GM12878 (cell line): Measurements from ENCODE around the gene CDH4. TPM values are rescaled to one million over a fixed set of nuclear protein-coding genes. Genes with fewer than 3 reads are reported as not detected.

Source experiments
- ATAC-seq: fragments of 200-7000 bp; cut with Tn5 transposase; 3 replicates; pipeline ENCODE4 v1.9.1; 2020; ENCODE audit warnings: mild to moderate bottlenecking, moderate library complexity
- BruUV-seq: library from RNA; stranded (reverse); fragments of 400-500 nt; replicated peaks from 2 replicates; lab custom pipeline; 2021; lab: Mats Ljungman, UMichigan
- CTCF ChIA-PET: fragments of 300-600 bp; sonication (Branson Sonifier 250); formaldehyde crosslinking; extraction: SDS; loops from one replicate; lab custom pipeline; 2021; ENCODE audit warnings: inconsistent platforms; lab: Yijun Ruan, JAX
- POLR2A ChIA-PET: fragments of 350-600 bp; formaldehyde crosslinking; extraction: SDS; loops from one replicate; lab custom pipeline; 2021; ENCODE audit warnings: inconsistent platforms; lab: Charles Lee
- RAD21 ChIA-PET: fragments of 300-600 bp; sonication (Branson Sonifier 250); formaldehyde crosslinking; loops from one replicate; lab custom pipeline; 2023; ENCODE audit warnings: antibody characterized with exemption; ENCODE audit not compliant: unreplicated experiment; lab: Charles Lee
- SMC1A ChIA-PET: fragments of 300-600 bp; sonication (Branson Sonifier 250); formaldehyde crosslinking; loops from one replicate; lab custom pipeline; 2023; ENCODE audit not compliant: unreplicated experiment, uncharacterized antibody; lab: Charles Lee
- DNase-seq: peaks from one replicate; pipeline ENCODE4 v3.0.0-alpha.2; 2011; ENCODE audit warnings: low read depth, low spot score
- FAIRE-seq: peaks from 3 replicates; lab custom pipeline; 2011; peaks lifted over from hg19 to GRCh38; lab: Jason Lieb, UNC
- H2AFZ ChIP-seq: 2 replicates; pipeline ENCODE4 v1.6.0; 2011; ENCODE audit warnings: low read depth, low read length, control low read depth; ENCODE audit not compliant: control insufficient read depth
- H3K27ac ChIP-seq: 2 replicates; pipeline ENCODE4 v1.5.1; 2011; ENCODE audit warnings: control low read depth; ENCODE audit not compliant: control insufficient read depth, insufficient read depth
- H3K27me3 ChIP-seq, 2 experiments: replicated peaks in 1 of 2; 2 replicates each; pipeline versions ENCODE4 v1.6.0 to v1.6.1; 2011; ENCODE audit warnings: low read length in 1 of 2; ENCODE audit not compliant: control insufficient read depth in 2 of 2, insufficient read depth in 2 of 2
- H3K36me3 ChIP-seq, 2 experiments: 2 replicates each; pipeline ENCODE4 v1.5.1; 2011; ENCODE audit warnings: low read length in 1 of 2; ENCODE audit not compliant: control insufficient read depth in 2 of 2, insufficient read depth in 2 of 2
- H3K4me1 ChIP-seq: 2 replicates; pipeline ENCODE4 v1.6.1; 2011; ENCODE audit warnings: mild to moderate bottlenecking, low read length, moderate library complexity, mixed read lengths; ENCODE audit not compliant: control insufficient read depth, insufficient read depth
- H3K4me2 ChIP-seq: 2 replicates; pipeline ENCODE4 v1.6.0; 2011; ENCODE audit warnings: control low read depth; ENCODE audit not compliant: control insufficient read depth, insufficient read depth
- H3K4me3 ChIP-seq: fragments of 200-600 bp; sonication (generic); 2 replicates; pipeline ENCODE4 v1.5.1; 2016
- H3K79me2 ChIP-seq: 2 replicates; pipeline ENCODE4 v1.6.0; 2011; ENCODE audit warnings: low read length; ENCODE audit not compliant: control insufficient read depth, insufficient read depth
- H3K9ac ChIP-seq: 2 replicates; pipeline ENCODE4 v1.8.0; 2011; ENCODE audit warnings: low read length, control low read depth, mixed read lengths; ENCODE audit not compliant: control insufficient read depth, insufficient read depth
- H3K9me3 ChIP-seq: replicated peaks from 3 replicates; pipeline ENCODE4 v1.5.1; 2011; ENCODE audit warnings: mild to moderate bottlenecking, low read length; ENCODE audit not compliant: control insufficient read depth, insufficient read depth
- H4K20me1 ChIP-seq: 2 replicates; pipeline ENCODE4 v1.6.0; 2011; ENCODE audit not compliant: control insufficient read depth, insufficient read depth
- CBFB ChIP-seq: IDR thresholded peaks from 2 replicates; pipeline ENCODE4 v1.6.1; 2016; ENCODE audit warnings: antibody characterized with exemption, low read depth
- ESRRA ChIP-seq: IDR thresholded peaks from 2 replicates; pipeline ENCODE4 v1.6.1; 2012; ENCODE audit warnings: mild to moderate bottlenecking, low read length, improper control_type of control experiment
- ETV6 ChIP-seq, 2 experiments: fragments of 450-650 bp in 1 of 2; IDR thresholded peaks in 1 of 2; conservative IDR thresholded peaks in 1 of 2; 2 replicates each; pipeline ENCODE4 v1.6.1; 2014; ENCODE audit warnings: antibody characterized with exemption in 1 of 2, borderline replicate concordance in 1 of 2, low read depth in 1 of 2, mild to moderate bottlenecking in 1 of 2, moderate library complexity in 1 of 2
- JUND ChIP-seq: IDR thresholded peaks from 2 replicates; pipeline ENCODE4 v1.6.1; 2012; ENCODE audit warnings: low read depth, mild to moderate bottlenecking, low read length, improper control_type of control experiment, moderate library complexity
- POU2F2 ChIP-seq: IDR thresholded peaks from 3 replicates; pipeline ENCODE4 v1.6.1; 2011; ENCODE audit warnings: low read depth, mild to moderate bottlenecking, low read length, borderline replicate concordance
- REST ChIP-seq: IDR thresholded peaks from 2 replicates; pipeline ENCODE4 v1.6.1; 2012; ENCODE audit warnings: mild to moderate bottlenecking, low read depth, low read length
- ZBTB4 ChIP-seq: fragments of 450-650 bp; formaldehyde crosslinking; IDR thresholded peaks from 2 replicates; pipeline ENCODE4 v1.4.0; 2022; ENCODE audit warnings: mild to moderate bottlenecking, moderate library complexity
- WGBS: methylation state at CpG from one replicate; pipeline ENCODE4 v1.1.6; 2016; ENCODE audit warnings: low lambda C conversion rate; ENCODE audit not compliant: insufficient replicate concordance, insufficient coverage; ENCODE audit errors: missing lambda C conversion rate; 5-methylcytosine and 5-hydroxymethylcytosine counted together
- in situ Hi-C: fragments of 300-500 bp; cut with MboI; formaldehyde crosslinking; loops from 9 replicates; pipeline ENCODE4 v1.14.3; 2018; ENCODE audit warnings: mixed read lengths
- intact Hi-C: fragments of 100-400 bp; cut with micrococcal nuclease; formaldehyde crosslinking; loops from one replicate; pipeline ENCODE4 v1.14.2; 2022; ENCODE audit not compliant: unreplicated experiment
- polyA plus RNA-seq, 11 experiments: library from polyadenylated mRNA; depleted of rRNA in 4 of 11; unstranded in 6 of 11; stranded (reverse) in 5 of 11; fragments of >200 nt; fragmentation: Nextera tagmentation in 4 of 11; fragmentation: Illumina TruSeq in 1 of 11; extraction: Ambion mirVana in 4 of 11; extraction: Trizol in 1 of 11; gene quantifications; 1 replicate in 1 of 11; 2 replicates in 10 of 11; pipeline versions ENCODE4 v1.2.1 to v1.2.3, GENCODE V29; 2011 to 2016; ENCODE audit warnings: inconsistent platforms in 2 of 11, missing spikeins in 2 of 11, low read depth in 1 of 11
- total RNA-seq, 4 experiments: library from RNA; depleted of rRNA in 3 of 4; stranded (reverse); fragments of >200 nt in 3 of 4; fragmentation: Illumina TruSeq in 1 of 4; extraction: Trizol in 1 of 4; gene quantifications; 2 replicates each; pipeline versions ENCODE4 v1.2.1 to v1.2.3, GENCODE V29; 2013 to 2021

CDH4 gene
- total and polyA plus RNA-seq, 10 of the 15 experiments (the other 5 are each of a cell fraction or from before 2014, with no cell fraction given) = not detected

GRCh38 chr20:61320691-61321425 lies 68.8 kb downstream of the CDH4 start:
- no peak overlapping the region for H2AFZ ChIP-seq
- ChIA-PET SMC1A (no interaction called here), POLR2A (no interaction called here), RAD21 (no interaction called here), CTCF (no interaction called here)
- 41% methylated on average over 19 of the region's 21 CpGs for WGBS
- BruUV-seq = no TSS peak
- H3K4me1 ChIP-seq = no peaks in the 10 kb centered on the region
- no peak for ATAC-seq
- no peaks in the 10 kb centered on the region for H3K79me2 ChIP-seq
- FAIRE-seq = no peak
- in situ Hi-C loops = loop anchor here (25.0 kb wide), 1 partner anchor 359 kb away; no protein-coding TSS in a partner anchor
- no peaks in the 10 kb centered on the region for H3K36me3 ChIP-seq
- no peak overlapping the region for H3K4me3 ChIP-seq
- intact Hi-C loops = no loop called here
- no peak for TF ChIP-seq POU2F2
- TF ChIP-seq REST = no peak
- TF ChIP-seq ETV6 (conservative IDR thresholded peaks at IDR 0.05 in 1 of 2, IDR thresholded peaks at IDR 0.05 in 1 of 2; ENCODE audit: borderline replicate concordance in 1 of 2, low read depth in 1 of 2) = no peak
- TF ChIP-seq JUND = no peak
- no peak for TF ChIP-seq ZBTB4
- TF ChIP-seq ESRRA = no peak
- TF ChIP-seq CBFB = no peak
- no peaks in the 10 kb centered on the region for H4K20me1 ChIP-seq
- no peaks in the 10 kb centered on the region for H3K27me3 ChIP-seq
- H3K27ac ChIP-seq = no peak overlapping the region
- DNase-seq = no peak
- H3K4me2 ChIP-seq = no peak overlapping the region
- H3K9me3 ChIP-seq = no peaks in the 10 kb centered on the region; the same call in 2 of the 3 replicates
- no peak overlapping the region for H3K9ac ChIP-seq
